GM06990 (cell line): ENCODE results near the gene SERPINA1.
"Not testable (repeated sequence)": the region's sequence is repeated elsewhere in the genome, so short reads cannot be mapped to it uniquely, and the experiment has no call there.

Source experiments
- DNase-seq: peaks from one replicate; pipeline ENCODE4 v3.0.0-alpha.2; 2011; ENCODE audit not compliant: insufficient read length; ENCODE audit errors: extremely low read depth
- H3K27me3 ChIP-seq: replicated peaks from 2 replicates; pipeline ENCODE4 v1.6.0; 2011; ENCODE audit warnings: low read length; ENCODE audit not compliant: control insufficient read depth, insufficient read depth
- H3K36me3 ChIP-seq: 2 replicates; pipeline ENCODE4 v1.5.1; 2011; ENCODE audit warnings: low read length; ENCODE audit not compliant: control insufficient read depth, insufficient read depth
- H3K4me3 ChIP-seq: replicated peaks from 2 replicates; pipeline ENCODE4 v1.5.1; 2011; ENCODE audit warnings: low read depth, mild to moderate bottlenecking, control low read depth, low read length
- CTCF ChIP-seq: IDR thresholded peaks from 2 replicates; pipeline ENCODE4 v1.5.1; 2011; ENCODE audit warnings: low read length, control low read depth, mild to moderate bottlenecking, inconsistent platforms; ENCODE audit not compliant: insufficient read depth, poor library complexity, severe bottlenecking

Gene SERPINA1

GRCh38 chr14:94423453-94424056 is 35.2 kb upstream of the SERPINA1 start:
- Histone ChIP-seq H3K36me3 (no peaks in the 10 kb centered on the region), H3K27me3 (no peaks in the 10 kb centered on the region; the same call in 1 of the 2 replicates), H3K4me3 (no peak overlapping the region)
- TF ChIP-seq CTCF, result peak; percentile 78
- DNase-seq, result peak; percentile 10

- Histone ChIP-seq H3K4me3 (no peak overlapping the region), H3K36me3 (no peaks in the 10 kb centered on the region), H3K27me3 (no peaks in the 10 kb centered on the region; the same call in 1 of the 2 replicates)
- no peak for TF ChIP-seq CTCF
- no peak for DNase-seq
Observed at GRCh38 chr14:94421316-94421715, 32.9 kb upstream of the SERPINA1 start.

- H3K27me3 ChIP-seq, H3K36me3 ChIP-seq, H3K4me3 ChIP-seq, DNase-seq: not testable (repeated sequence)
Observed at GRCh38 chr14:94417497-94418205, 29.2 kb upstream of the SERPINA1 start.

GRCh38 chr14:94412671-94413638 is 24.6 kb upstream of the SERPINA1 start:
- DNase-seq, result no peak
- H3K4me3 ChIP-seq, result no peak overlapping the region
- H3K27me3 ChIP-seq, result no peaks in the 10 kb centered on the region
- peak; percentile 70 for TF ChIP-seq CTCF
- H3K36me3 ChIP-seq, result no peaks in the 10 kb centered on the region

GRCh38 chr14:94411638-94412037 is 23.2 kb upstream of the SERPINA1 start:
- Histone ChIP-seq H3K36me3 (no peaks in the 10 kb centered on the region), H3K27me3 (no peaks in the 10 kb centered on the region), H3K4me3 (no peak overlapping the region)
- TF ChIP-seq CTCF, result no peak
- no peak for DNase-seq

- not testable (repeated sequence) for DNase-seq, H3K27me3 ChIP-seq, H3K36me3 ChIP-seq, H3K4me3 ChIP-seq
Observed at GRCh38 chr14:94409430-94409829, 21.0 kb upstream of the SERPINA1 start.
